ENCODE results near the gene TCOF1.
A peak's percentile ranks its signal among the peaks of the same experiment; 100 is the strongest.

TCOF1 gene

GRCh38 chr5:150350524-150351344 is 6.8 kb upstream of the TCOF1 start:
- DNase-seq: peak in 3 of 6 experiments; percentile 13 to 33 (median 26)

- DNase-seq: no peak
These were observed 5.1 kb upstream of the TCOF1 start for GRCh38 chr5:150352244-150353031.

GRCh38 chr5:150353032-150353675 is 4.3 kb upstream of the TCOF1 start:
- no peak for DNase-seq

- DNase-seq: no peak
These were observed 1.7 kb upstream of the TCOF1 start for GRCh38 chr5:150355791-150356190.

- DNase-seq: no peak
These were observed 762 bp upstream of the TCOF1 start for GRCh38 chr5:150356575-150357294.

- DNase-seq: no peak
These were observed 981 bp downstream of the TCOF1 start for GRCh38 chr5:150358261-150359095.

GRCh38 chr5:150361301-150361700 is 3.8 kb downstream of the TCOF1 start:
- no peak for DNase-seq

- no peak for DNase-seq
These were observed 5.7 kb downstream of the TCOF1 start for GRCh38 chr5:150363185-150363584.

- no peak for DNase-seq
These were observed 6.5 kb downstream of the TCOF1 start for GRCh38 chr5:150364004-150364403.

- no peak for DNase-seq
These were observed 11.0 kb downstream of the TCOF1 start for GRCh38 chr5:150368526-150368925.

GRCh38 chr5:150372639-150373038 is 15.1 kb downstream of the TCOF1 start:
- no peak for DNase-seq

GRCh38 chr5:150374651-150375050 is 17.2 kb downstream of the TCOF1 start:
- no peak for DNase-seq

- no peak for DNase-seq
These were observed 19.6 kb downstream of the TCOF1 start for GRCh38 chr5:150376799-150377771.

- no peak for DNase-seq
These were observed 20.6 kb downstream of the TCOF1 start for GRCh38 chr5:150377964-150378694.

- no peak for DNase-seq
These were observed 27.2 kb downstream of the TCOF1 start for GRCh38 chr5:150384701-150385100.

GRCh38 chr5:150386024-150386855 is 28.7 kb downstream of the TCOF1 start:
- no peak for DNase-seq

GRCh38 chr5:150389531-150390266 is 32.2 kb downstream of the TCOF1 start:
- no peak for DNase-seq

All from stimulated activated naive CD4-positive, alpha-beta T cell (primary cell).